Activated CD4-positive, CD25-positive, alpha-beta regulatory T cell treated with anti-CD3 and anti-CD28 coated beads, Interleukin-2, amount 50 U/mL, for 72 hours (primary cell): ENCODE data around the gene SACM1L.

Experiments
- DNase-seq: peaks from one replicate; pipeline ENCODE4 v3.0.0; 2021

Gene SACM1L

DNA sequence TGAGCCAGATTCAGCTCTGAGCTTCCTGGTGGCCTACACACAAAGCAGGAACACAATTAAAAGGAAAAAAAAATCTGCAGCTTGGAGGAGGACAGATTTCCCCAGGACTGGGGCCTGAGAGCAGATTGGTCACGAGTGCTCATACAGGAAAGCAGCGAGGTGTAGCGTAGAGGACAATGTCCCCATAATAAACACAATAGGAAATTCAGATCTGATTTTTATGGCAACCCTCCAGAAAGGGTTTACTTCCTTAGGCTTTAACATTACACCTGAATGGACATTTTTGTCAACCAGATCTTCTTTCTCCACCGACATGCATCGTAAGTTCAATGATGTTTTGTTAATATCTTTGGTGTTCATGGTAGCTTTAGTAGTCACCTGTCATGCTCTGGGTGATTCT lies 83.9 kb downstream of the SACM1L start:
- no peak for DNase-seq

DNA sequence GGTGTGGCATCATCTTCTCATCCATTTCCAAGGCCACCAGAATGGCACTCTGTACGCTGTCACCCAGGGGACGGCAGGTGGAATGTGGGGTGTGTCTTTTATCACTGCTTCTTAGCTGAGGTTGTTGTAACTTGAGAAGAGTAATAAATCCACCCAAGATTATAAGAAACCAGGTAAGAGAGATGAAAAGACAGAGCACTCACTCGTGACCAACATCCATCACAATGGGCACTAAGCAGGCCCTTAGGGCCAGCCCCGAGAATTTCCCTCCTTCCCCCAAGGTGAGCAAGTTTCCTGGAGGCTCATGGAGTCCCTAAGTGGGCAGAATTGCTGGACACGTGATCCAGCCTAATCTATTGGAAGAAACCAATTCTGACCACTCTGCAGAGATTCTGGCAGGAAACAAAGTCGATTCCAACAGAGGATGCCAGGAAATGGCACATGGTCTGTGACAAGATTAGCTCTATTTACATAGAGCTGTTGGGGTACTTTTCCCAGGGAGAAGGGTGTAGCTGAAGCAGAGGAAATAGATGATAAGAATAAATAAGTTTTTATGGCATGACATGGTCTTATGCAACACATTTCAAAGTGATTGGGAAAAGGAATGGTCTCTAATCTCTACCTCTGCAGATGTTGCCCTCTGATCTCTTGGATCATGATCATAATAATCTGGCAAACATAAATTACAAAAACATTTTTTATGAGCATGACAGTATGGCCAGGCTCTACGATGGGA lies 84.7 kb downstream of the SACM1L start:
- no peak for DNase-seq

GRCh38 chr3:45774581-45775521 lies 85.7 kb downstream of the SACM1L start:
- DNase-seq, result no peak

- no peak for DNase-seq
Observed at GRCh38 chr3:45775571-45776300, 86.5 kb downstream of the SACM1L start.

- DNase-seq, result no peak
Observed at GRCh38 chr3:45776301-45776595, 87.1 kb downstream of the SACM1L start.

DNA sequence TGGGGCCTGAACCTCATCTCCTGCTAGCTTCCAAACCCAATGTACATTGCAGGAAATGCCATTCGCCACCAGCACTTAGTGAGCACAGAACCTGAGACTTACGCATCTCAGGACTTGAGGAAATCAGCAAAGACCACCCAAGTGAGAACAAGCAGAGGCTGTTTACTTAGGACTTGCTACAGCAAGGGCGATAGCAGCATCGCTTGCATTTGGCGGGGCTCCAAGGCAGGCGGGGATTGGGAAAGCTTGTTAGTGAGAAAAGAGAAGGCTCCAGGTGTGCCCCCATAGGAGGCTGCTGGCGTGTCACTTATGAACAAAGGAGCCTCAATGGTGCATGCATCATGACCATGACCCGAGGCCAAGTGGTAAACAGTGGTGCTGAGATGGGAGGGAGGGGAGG lies 87.4 kb downstream of the SACM1L start:
- DNase-seq, result no peak

GRCh38 chr3:45777111-45777745 lies 88.0 kb downstream of the SACM1L start:
- no peak for DNase-seq

- DNase-seq, result no peak
Observed at GRCh38 chr3:45777746-45778386, 88.7 kb downstream of the SACM1L start.

DNA sequence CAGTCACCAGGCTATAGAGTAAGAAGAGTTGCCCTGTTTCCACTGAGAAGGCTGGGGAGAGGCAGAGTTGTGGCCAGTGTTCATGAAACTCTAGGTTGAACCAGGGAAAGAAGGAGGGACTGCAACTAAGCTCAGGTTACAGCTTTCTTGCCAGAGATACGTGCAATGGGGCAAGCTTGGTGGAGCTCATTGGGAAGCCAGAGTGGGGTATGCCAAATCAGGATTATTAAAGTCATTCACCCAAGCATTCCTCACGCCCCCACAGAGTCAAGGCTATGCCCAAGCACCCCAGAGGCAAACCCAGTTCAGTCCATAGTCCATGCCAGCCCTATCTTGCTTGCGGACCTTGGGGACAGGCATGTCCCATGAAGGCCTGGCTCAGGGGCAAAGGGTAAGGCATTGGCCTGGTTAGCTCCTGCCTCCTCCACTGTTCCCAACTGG lies 89.6 kb downstream of the SACM1L start:
- DNase-seq, result no peak

- no peak for DNase-seq
Observed at GRCh38 chr3:45779746-45780735, 90.8 kb downstream of the SACM1L start.

DNA sequence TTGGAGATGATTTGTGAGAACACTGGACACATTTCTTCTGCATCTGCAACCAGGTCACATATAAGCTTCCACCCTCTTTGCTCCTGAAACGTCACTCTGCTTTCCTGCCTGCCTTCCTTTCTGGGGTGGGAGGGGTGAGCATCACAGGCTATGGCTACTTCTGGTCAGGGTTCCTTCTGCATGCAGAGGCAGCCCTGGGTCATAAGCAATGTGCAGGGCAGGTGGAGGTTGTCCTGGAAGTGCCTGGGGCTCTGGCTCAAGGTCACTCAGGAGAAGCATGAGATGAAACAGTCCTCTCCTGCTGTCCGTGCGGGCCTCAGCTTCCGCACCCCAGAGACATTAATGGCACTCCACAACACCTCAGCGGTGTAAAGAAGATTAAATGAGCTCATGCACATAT lies 92.1 kb downstream of the SACM1L start:
- DNase-seq, result no peak

- DNase-seq, result no peak
Observed at GRCh38 chr3:45781841-45782240, 92.6 kb downstream of the SACM1L start.

DNA sequence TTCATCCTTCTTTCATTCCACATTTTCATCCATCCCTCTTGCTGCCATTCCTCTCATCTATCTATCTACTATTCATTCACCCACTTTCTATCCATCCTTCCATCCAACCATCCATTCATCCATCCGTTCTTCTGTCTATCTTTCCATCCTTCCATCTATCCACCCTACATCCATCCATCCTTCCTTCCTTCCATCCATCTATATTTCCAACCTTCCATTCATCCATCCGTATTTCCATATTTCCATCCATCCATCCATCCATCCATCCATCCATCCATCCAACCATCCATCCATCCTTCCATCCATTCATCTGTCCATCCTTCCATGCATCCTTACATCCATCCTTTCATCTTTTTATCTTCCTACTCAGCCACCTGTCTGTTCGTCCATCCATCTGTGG lies 93.2 kb downstream of the SACM1L start:
- no peak for DNase-seq

GRCh38 chr3:45783667-45784066 lies 94.5 kb downstream of the SACM1L start:
- no peak for DNase-seq

DNA sequence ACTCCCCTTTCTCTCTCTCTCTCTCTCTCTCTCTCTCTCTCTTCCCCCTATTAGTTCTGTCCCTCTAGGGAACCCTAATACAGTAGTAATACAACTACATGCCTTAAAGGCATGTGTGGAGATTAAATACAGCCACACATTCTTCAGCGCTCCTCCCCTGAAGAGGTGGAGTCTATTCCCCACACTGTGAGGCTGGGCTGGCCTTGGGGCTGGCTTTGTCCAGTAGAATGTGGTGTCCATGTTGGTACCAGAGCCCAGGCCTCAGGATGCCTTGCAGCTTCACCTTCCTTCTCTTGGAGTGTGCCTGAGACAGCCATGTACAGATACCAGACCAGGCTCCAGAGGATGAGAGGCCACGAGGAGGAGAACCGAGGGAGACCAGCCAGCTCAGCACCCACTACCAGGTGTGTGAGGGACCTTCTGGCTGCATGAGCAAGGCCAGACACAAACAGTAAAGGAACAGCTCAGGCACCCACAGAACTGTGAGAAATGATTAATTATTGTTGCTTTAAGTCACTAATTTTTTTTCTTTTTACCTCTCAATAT lies 96.5 kb downstream of the SACM1L start:
- no peak for DNase-seq

- DNase-seq, result no peak
Observed at GRCh38 chr3:45786801-45787495, 97.8 kb downstream of the SACM1L start.

DNA sequence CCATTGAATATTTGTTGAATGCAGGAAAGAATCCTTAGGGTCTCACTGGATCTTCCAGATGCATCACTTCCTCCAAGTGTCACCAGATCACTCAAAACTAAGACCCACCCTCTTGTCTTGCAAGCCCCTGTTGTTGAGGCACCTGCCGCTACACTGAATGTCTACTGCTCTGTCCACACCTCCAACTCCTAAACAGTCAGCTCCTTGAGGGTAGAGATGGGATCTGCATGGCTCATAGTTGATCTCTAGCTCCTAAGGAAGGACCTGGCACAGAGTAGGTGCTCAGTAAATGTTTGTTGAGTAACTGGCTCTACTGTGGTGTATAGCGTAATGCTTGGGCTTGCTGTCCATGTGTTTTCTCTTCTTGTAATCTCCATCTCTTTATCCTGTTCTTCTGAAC lies 98.4 kb downstream of the SACM1L start:
- no peak for DNase-seq

DNA sequence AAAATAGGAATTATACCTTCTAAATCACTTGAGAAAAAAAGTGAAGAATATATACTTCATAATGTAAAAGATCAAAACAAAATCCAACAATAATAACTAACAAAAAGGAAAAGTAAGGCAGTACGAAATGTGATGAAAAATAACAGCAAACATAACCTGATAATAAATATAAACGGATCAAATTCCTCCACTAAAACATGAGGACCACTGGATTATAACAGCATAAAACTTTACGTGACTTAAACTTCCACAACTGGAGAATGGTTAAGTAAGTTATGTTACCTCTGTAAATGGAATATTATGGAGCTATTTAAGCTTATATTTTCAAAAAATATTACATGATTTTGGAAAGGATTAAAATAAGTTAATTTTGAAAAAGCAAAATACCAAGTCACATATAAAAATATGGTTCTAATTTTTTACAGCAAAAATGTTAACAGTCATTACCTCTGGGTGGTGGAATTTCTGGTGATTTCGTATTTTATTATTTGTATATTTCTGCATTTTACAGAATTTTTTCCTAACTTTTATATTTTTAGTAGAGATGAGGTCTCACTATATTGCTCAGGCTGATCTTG lies 100.1 kb downstream of the SACM1L start:
- no peak for DNase-seq

DNA sequence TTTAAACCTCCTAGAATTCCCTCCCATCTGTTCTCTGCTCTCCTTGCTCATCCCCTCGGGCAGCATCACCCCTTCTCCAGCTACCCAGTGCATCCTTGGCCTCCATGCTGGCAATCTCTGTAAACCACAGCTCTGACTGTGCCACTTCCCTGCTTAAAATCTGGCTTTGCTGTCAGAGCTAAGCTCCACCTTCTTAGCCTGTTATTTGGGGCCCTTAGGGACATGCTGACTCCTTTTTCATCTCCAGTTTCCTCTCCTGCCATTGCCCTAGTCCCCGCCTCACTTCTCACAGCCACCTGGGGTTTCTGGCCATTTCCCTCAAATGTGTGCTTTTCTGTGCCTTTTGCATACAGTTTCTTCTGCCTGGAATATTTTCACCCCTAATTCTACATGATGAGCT lies 101.4 kb downstream of the SACM1L start:
- DNase-seq, result no peak

DNA sequence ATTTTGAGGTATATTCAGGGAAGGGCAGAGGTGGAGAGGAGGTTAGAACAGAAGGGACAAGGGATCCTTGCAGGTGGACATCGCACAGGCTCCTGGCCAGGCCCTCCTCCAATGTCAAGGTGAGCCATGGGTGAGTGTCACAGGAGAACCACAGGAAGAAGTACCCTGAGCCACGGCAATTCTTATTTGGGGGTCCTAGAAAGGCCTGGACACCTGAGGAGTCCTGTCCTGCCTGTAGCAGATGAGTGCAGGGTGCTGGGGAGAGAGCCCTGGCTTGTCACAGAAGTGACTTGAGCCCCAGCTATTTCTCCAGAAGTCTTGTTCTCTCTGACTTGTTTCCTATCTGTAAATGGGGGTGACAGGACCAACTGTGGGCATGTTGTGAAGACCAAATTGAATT lies 102.8 kb downstream of the SACM1L start:
- no peak for DNase-seq
